ENCODE measurements around the gene CLEC20A.

The CLEC20A gene

DNA sequence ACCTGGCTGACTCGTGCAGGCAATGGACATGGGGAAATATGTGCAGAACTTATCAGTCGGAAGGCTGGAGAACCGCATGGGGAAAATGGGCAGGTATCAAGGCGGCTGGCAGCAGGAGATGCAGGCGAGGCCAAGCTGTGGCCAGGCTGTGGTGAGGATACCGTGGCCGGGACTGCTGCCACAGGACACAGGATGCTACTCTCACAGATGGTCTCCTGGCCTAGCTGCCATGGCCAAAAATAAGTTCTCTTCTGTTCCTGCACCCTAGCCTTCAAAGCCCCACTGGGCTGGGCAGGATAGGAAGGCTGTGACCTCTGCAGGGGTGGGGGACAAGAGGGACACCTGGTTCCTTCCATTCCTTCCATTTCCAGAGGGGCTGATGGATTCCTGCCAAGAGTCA, 42.5 kb upstream of the CLEC20A start:
- H2BK15ac ChIP-seq (ENCODE audit: low read length): no peak overlapping the region
- peaks cover 2 to 6% of the 10 kb centered on the region in 2 donors for H3K4me1 ChIP-seq (ENCODE audit: control insufficient read depth in 2 of 2, insufficient read depth in 1 of 2, low read depth in 1 of 2, low read length in 2 of 2)
- DNase-seq (ENCODE audit: low spot score): no peak
- H3K4me3 ChIP-seq (ENCODE audit: low read length in 2 of 2): no peak overlapping the region
- H3K4me2 ChIP-seq (ENCODE audit: insufficient read depth, low read length, poor library complexity, severe bottlenecking): no peak overlapping the region
- H4K8ac ChIP-seq (ENCODE audit: low read depth, low read length): no peak overlapping the region
- H2AK5ac ChIP-seq (ENCODE audit: low read depth, low read length): peak overlapping the region; percentile 51
- H3K14ac ChIP-seq (ENCODE audit: low read length): no peak overlapping the region
- no peak overlapping the region for H3K27ac ChIP-seq (replicated peaks; ENCODE audit: low read length)
- peaks cover 0 to 8% (median 0%) of the 10 kb centered on the region in 3 experiments for H3K27me3 ChIP-seq (ENCODE audit: control insufficient read depth in 3 of 3, insufficient read depth in 3 of 3, low read depth in 1 of 3, low read length in 3 of 3)
- H3K18ac ChIP-seq (ENCODE audit: low read length): peak overlapping the region; percentile 8
- no peaks in the 10 kb centered on the region for H3K79me1 ChIP-seq (ENCODE audit: low read depth, low read length)
- no peak overlapping the region for H2BK120ac ChIP-seq (ENCODE audit: low read depth, low read length)
- H3K9ac ChIP-seq (ENCODE audit: low read depth, low read length, poor library complexity): no peak overlapping the region
- H2BK5ac ChIP-seq (ENCODE audit: low read length): no peak overlapping the region
- no CpG with 5 or more reads among the region's 7 CpGs for WGBS, 2 donors (ENCODE audit: extremely low coverage in 2 of 2, insufficient read length in 2 of 2, insufficient replicate concordance in 1 of 2)
- H3K9me3 ChIP-seq (replicated peaks in 1 of 2; ENCODE audit: control insufficient read depth in 2 of 2, insufficient read depth in 1 of 2, low read depth in 1 of 2, low read length in 2 of 2): no peaks in the 10 kb centered on the region
- H2BK12ac ChIP-seq (ENCODE audit: low read length): no peak overlapping the region
- H3K23ac ChIP-seq (ENCODE audit: low read depth, low read length, poor library complexity): peak overlapping the region; percentile 12
- H3K4ac ChIP-seq (ENCODE audit: low read length): no peak overlapping the region
- H2AFZ ChIP-seq (ENCODE audit: low read length): peak overlapping the region; percentile 54
- H3K36me3 ChIP-seq (replicated peaks in 1 of 2; ENCODE audit: control insufficient read depth in 2 of 2, insufficient read depth in 2 of 2, low read length in 2 of 2): no peaks in the 10 kb centered on the region
- H4K91ac ChIP-seq (ENCODE audit: low read depth, low read length, poor library complexity): no peak overlapping the region

GRCh38 chr1:178538192-178538916, 41.6 kb upstream of the CLEC20A start:
- Histone ChIP-seq H2AFZ (ENCODE audit: low read length) (peak overlapping the region; percentile 54), H2BK5ac (ENCODE audit: low read length) (no peak overlapping the region), H4K91ac (ENCODE audit: low read depth, low read length, poor library complexity) (no peak overlapping the region), H3K4ac (ENCODE audit: low read length) (no peak overlapping the region), H2BK15ac (ENCODE audit: low read length) (no peak overlapping the region), H3K27me3 (ENCODE audit: control insufficient read depth in 3 of 3, insufficient read depth in 3 of 3, low read depth in 1 of 3, low read length in 3 of 3) (peaks cover 0 to 16% (median 0%) of the 10 kb centered on the region in 3 experiments), H3K27ac (replicated peaks; ENCODE audit: low read length) (no peak overlapping the region), H3K79me1 (ENCODE audit: low read depth, low read length) (no peaks in the 10 kb centered on the region), H3K4me3 (ENCODE audit: low read length in 2 of 2) (no peak overlapping the region), H3K9ac (ENCODE audit: low read depth, low read length, poor library complexity) (no peak overlapping the region), H3K4me2 (ENCODE audit: insufficient read depth, low read length, poor library complexity, severe bottlenecking) (no peak overlapping the region), H4K8ac (ENCODE audit: low read depth, low read length) (no peak overlapping the region), H3K4me1 (ENCODE audit: control insufficient read depth in 2 of 2, insufficient read depth in 1 of 2, low read depth in 1 of 2, low read length in 2 of 2) (peaks cover 2 to 6% of the 10 kb centered on the region in 2 donors), H2BK120ac (ENCODE audit: low read depth, low read length) (no peak overlapping the region), H3K36me3 (replicated peaks in 1 of 2; ENCODE audit: control insufficient read depth in 2 of 2, insufficient read depth in 2 of 2, low read length in 2 of 2) (no peaks in the 10 kb centered on the region), H3K9me3 (replicated peaks in 1 of 2; ENCODE audit: control insufficient read depth in 2 of 2, insufficient read depth in 1 of 2, low read depth in 1 of 2, low read length in 2 of 2) (no peaks in the 10 kb centered on the region), H3K23ac (ENCODE audit: low read depth, low read length, poor library complexity) (no peak overlapping the region), H2BK12ac (ENCODE audit: low read length) (no peak overlapping the region), H3K14ac (ENCODE audit: low read length) (no peak overlapping the region), H3K18ac (ENCODE audit: low read length) (no peak overlapping the region), H2AK5ac (ENCODE audit: low read depth, low read length) (no peak overlapping the region)
- WGBS, 2 donors (ENCODE audit: extremely low coverage in 2 of 2, insufficient read length in 2 of 2, insufficient replicate concordance in 1 of 2): no CpG with 5 or more reads among the region's 9 CpGs
- DNase-seq (ENCODE audit: low spot score): no peak

- H3K27me3 ChIP-seq (ENCODE audit: control insufficient read depth in 3 of 3, insufficient read depth in 3 of 3, low read depth in 1 of 3, low read length in 3 of 3): peaks cover 0 to 21% (median 0%) of the 10 kb centered on the region in 3 experiments
- H2BK12ac ChIP-seq (ENCODE audit: low read length): no peak overlapping the region
- no peak overlapping the region for H3K4me2 ChIP-seq (ENCODE audit: insufficient read depth, low read length, poor library complexity, severe bottlenecking)
- H3K79me1 ChIP-seq (ENCODE audit: low read depth, low read length): no peaks in the 10 kb centered on the region
- no peak overlapping the region for H3K18ac ChIP-seq (ENCODE audit: low read length)
- H3K4ac ChIP-seq (ENCODE audit: low read length): no peak overlapping the region
- H4K8ac ChIP-seq (ENCODE audit: low read depth, low read length): no peak overlapping the region
- H3K23ac ChIP-seq (ENCODE audit: low read depth, low read length, poor library complexity): no peak overlapping the region
- DNase-seq (ENCODE audit: low spot score): no peak
- no peak overlapping the region for H2BK5ac ChIP-seq (ENCODE audit: low read length)
- H2BK15ac ChIP-seq (ENCODE audit: low read length): no peak overlapping the region
- WGBS, 2 donors (ENCODE audit: extremely low coverage in 2 of 2, insufficient read length in 2 of 2, insufficient replicate concordance in 1 of 2): no CpG with 5 or more reads among the region's 20 CpGs
- peaks cover 2 to 3% of the 10 kb centered on the region in 2 donors for H3K4me1 ChIP-seq (ENCODE audit: control insufficient read depth in 2 of 2, insufficient read depth in 1 of 2, low read depth in 1 of 2, low read length in 2 of 2)
- no peak overlapping the region for H3K27ac ChIP-seq (replicated peaks; ENCODE audit: low read length)
- no peaks in the 10 kb centered on the region for H3K9me3 ChIP-seq (replicated peaks in 1 of 2; ENCODE audit: control insufficient read depth in 2 of 2, insufficient read depth in 1 of 2, low read depth in 1 of 2, low read length in 2 of 2)
- no peak overlapping the region for H2AK5ac ChIP-seq (ENCODE audit: low read depth, low read length)
- no peak overlapping the region for H3K14ac ChIP-seq (ENCODE audit: low read length)
- no peak overlapping the region for H3K4me3 ChIP-seq (ENCODE audit: low read length in 2 of 2)
- H2AFZ ChIP-seq (ENCODE audit: low read length): peak overlapping the region; percentile 53
- no peak overlapping the region for H4K91ac ChIP-seq (ENCODE audit: low read depth, low read length, poor library complexity)
- no peaks in the 10 kb centered on the region for H3K36me3 ChIP-seq (replicated peaks in 1 of 2; ENCODE audit: control insufficient read depth in 2 of 2, insufficient read depth in 2 of 2, low read length in 2 of 2)
- H2BK120ac ChIP-seq (ENCODE audit: low read depth, low read length): no peak overlapping the region
- H3K9ac ChIP-seq (ENCODE audit: low read depth, low read length, poor library complexity): no peak overlapping the region
These were observed 40.8 kb upstream of the CLEC20A start for GRCh38 chr1:178537382-178538090.

DNA sequence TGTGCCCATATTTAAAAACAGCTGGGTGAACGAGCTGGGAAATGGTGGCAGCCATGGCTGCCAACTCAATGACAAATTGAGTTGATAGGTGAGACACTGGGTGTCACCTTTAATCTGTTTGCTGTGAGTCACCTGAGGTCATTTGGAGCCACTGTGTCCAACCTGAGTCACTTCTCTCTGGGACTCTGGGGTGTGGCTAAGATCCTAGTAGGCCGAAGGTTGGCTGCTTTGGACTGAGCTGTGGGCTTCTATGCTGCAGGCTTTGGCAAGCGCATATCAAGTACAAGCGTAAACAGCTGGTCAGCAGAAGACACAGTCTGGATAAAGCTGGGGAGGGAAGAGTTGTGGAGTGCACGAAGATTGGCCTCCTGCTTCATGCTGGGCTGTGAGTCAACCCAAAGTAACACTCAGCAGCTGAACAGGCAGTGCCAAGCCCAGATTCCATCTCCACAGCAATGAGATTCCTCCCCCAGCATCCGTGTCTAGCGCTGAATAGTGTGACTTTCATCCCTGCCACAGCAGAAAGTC, 40.1 kb upstream of the CLEC20A start:
- Histone ChIP-seq H2BK5ac (ENCODE audit: low read length) (no peak overlapping the region), H2AFZ (ENCODE audit: low read length) (peak overlapping the region; percentile 53), H3K23ac (ENCODE audit: low read depth, low read length, poor library complexity) (no peak overlapping the region), H3K4me2 (ENCODE audit: insufficient read depth, low read length, poor library complexity, severe bottlenecking) (no peak overlapping the region), H4K91ac (ENCODE audit: low read depth, low read length, poor library complexity) (no peak overlapping the region), H3K9me3 (replicated peaks in 1 of 2; ENCODE audit: control insufficient read depth in 2 of 2, insufficient read depth in 1 of 2, low read depth in 1 of 2, low read length in 2 of 2) (no peaks in the 10 kb centered on the region), H2BK12ac (ENCODE audit: low read length) (no peak overlapping the region), H3K9ac (ENCODE audit: low read depth, low read length, poor library complexity) (no peak overlapping the region), H3K18ac (ENCODE audit: low read length) (no peak overlapping the region), H2BK15ac (ENCODE audit: low read length) (no peak overlapping the region), H3K4me1 (ENCODE audit: control insufficient read depth in 2 of 2, insufficient read depth in 1 of 2, low read depth in 1 of 2, low read length in 2 of 2) (peaks cover 2 to 3% of the 10 kb centered on the region in 2 donors), H3K36me3 (replicated peaks in 1 of 2; ENCODE audit: control insufficient read depth in 2 of 2, insufficient read depth in 2 of 2, low read length in 2 of 2) (no peaks in the 10 kb centered on the region), H3K27me3 (ENCODE audit: control insufficient read depth in 3 of 3, insufficient read depth in 3 of 3, low read depth in 1 of 3, low read length in 3 of 3) (peaks cover 0 to 21% (median 0%) of the 10 kb centered on the region in 3 experiments), H3K4ac (ENCODE audit: low read length) (no peak overlapping the region), H3K4me3 (ENCODE audit: low read length in 2 of 2) (no peak overlapping the region), H2BK120ac (ENCODE audit: low read depth, low read length) (no peak overlapping the region), H4K8ac (ENCODE audit: low read depth, low read length) (no peak overlapping the region), H3K27ac (replicated peaks; ENCODE audit: low read length) (no peak overlapping the region), H2AK5ac (ENCODE audit: low read depth, low read length) (no peak overlapping the region), H3K79me1 (ENCODE audit: low read depth, low read length) (no peaks in the 10 kb centered on the region), H3K14ac (ENCODE audit: low read length) (no peak overlapping the region)
- WGBS, 2 donors (ENCODE audit: extremely low coverage in 2 of 2, insufficient read length in 2 of 2, insufficient replicate concordance in 1 of 2): no CpG with 5 or more reads among the region's 7 CpGs
- no peak for DNase-seq (ENCODE audit: low spot score)

All from neuronal stem cell (in vitro differentiated cells).